Stimulated activated CD4-positive, alpha-beta T cell treated with anti-CD3 and anti-CD28 coated beads, Interleukin-1b, Interleukin-23, amount 100 ng/mL, for 4 hours (primary cell): ENCODE results near the gene TCAP.

ENCODE experiments used
- DNase-seq, 2 donors: peaks; one replicate each; pipeline ENCODE4 v3.0.0-alpha.2; 2020; ENCODE audit warnings: low read depth in 2 of 2

The TCAP gene

GRCh38 chr17:39666601-39667261, 1.6 kb downstream of the TCAP start:
- no peak for DNase-seq

GRCh38 chr17:39667262-39667944, 2.3 kb downstream of the TCAP start:
- DNase-seq, result no peak

GRCh38 chr17:39667945-39668924, 3.1 kb downstream of the TCAP start, which contains the start of gene PNMT:
PNMT (plus strand) TSS chr17:39668453; CDS start chr17:39668476, 23 bp downstream.
- DNase-seq, result peak; percentile 24 to 73

- no peak for DNase-seq
These were observed 5.0 kb downstream of the TCAP start for GRCh38 chr17:39669897-39670735.

GRCh38 chr17:39670746-39671145, 5.6 kb downstream of the TCAP start:
- no peak for DNase-seq

- no peak for DNase-seq
These were observed 6.7 kb downstream of the TCAP start for GRCh38 chr17:39671651-39672521.

- DNase-seq, result no peak
These were observed 7.6 kb downstream of the TCAP start for GRCh38 chr17:39672522-39673334.

- no peak for DNase-seq
These were observed 8.4 kb downstream of the TCAP start for GRCh38 chr17:39673335-39674081.

GRCh38 chr17:39674179-39674578, 9.0 kb downstream of the TCAP start:
- DNase-seq, result no peak

GRCh38 chr17:39674702-39675389, 9.7 kb downstream of the TCAP start:
- no peak for DNase-seq

GRCh38 chr17:39675390-39676082, 10.4 kb downstream of the TCAP start:
- DNase-seq, result no peak

- DNase-seq, result no peak
These were observed 11.2 kb downstream of the TCAP start for GRCh38 chr17:39676198-39676819.

GRCh38 chr17:39677072-39677471, 11.9 kb downstream of the TCAP start:
- DNase-seq, result no peak

- no peak for DNase-seq
These were observed 12.6 kb downstream of the TCAP start for GRCh38 chr17:39677542-39678339.

- DNase-seq, result no peak
These were observed 13.4 kb downstream of the TCAP start for GRCh38 chr17:39678340-39679116.
